ENCODE data around the gene PTPRD.

The PTPRD gene

GRCh38 chr9:8534828-8535227 lies 2078.0 kb downstream of the PTPRD start:
- no peak for DNase-seq

- no peak for DNase-seq
Observed at GRCh38 chr9:8533681-8534080, 2079.1 kb downstream of the PTPRD start.

DNA sequence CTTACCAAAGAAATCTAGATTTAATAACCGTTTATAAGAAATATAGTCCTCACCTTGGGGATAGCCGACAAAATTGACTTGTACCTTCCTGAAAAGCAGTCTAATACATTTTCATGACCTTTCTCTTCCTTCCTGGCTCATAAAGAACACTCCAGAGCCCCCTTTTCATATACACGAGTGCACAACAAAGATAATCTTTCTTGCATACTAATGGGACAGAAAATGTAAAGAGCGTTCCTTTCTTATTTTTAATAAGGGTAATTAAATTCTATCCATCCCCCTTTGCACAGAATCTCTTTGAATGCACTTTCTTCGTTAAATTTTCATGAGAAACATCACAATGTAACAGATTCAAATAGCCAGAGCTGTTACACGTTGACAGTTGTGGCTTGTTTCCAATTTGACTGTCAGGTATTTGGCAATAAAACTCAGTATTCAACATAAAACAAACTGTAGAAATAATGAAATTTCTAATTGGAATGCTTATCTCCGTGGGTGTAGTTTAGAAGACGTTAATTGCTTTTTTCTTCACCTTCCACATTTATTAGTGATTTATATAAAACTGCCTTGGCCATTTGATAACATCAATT lies 2080.9 kb downstream of the PTPRD start:
- DNase-seq: no peak

GRCh38 chr9:8521112-8521511 lies 2091.7 kb downstream of the PTPRD start:
- DNase-seq: no peak

- no peak for DNase-seq
Observed at GRCh38 chr9:8515748-8516147, 2097.1 kb downstream of the PTPRD start.

GRCh38 chr9:8514760-8515159 lies 2098.0 kb downstream of the PTPRD start:
- DNase-seq: no peak

GRCh38 chr9:8508671-8509290 lies 2104.0 kb downstream of the PTPRD start:
- DNase-seq: no peak

GRCh38 chr9:8494571-8494970 lies 2118.2 kb downstream of the PTPRD start:
- no peak for DNase-seq

DNA sequence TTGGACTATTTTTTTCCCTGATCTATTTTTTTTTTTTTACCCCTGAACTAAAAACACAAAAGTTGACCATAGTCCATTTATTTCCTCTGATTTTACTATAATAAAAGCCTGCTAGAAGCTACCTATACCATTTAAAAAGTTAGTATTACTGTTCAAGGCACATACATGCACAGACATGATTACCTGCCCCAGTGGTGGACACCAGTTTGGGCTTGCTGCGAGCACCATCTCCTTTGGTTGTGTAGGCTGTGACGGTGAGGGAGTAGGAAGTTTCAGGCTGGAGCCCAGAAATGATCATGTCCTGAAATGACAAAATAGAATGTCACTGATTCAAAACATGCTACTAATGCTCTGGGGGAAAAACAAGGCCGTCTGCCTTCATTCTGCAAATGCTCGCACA lies 2120.1 kb downstream of the PTPRD start:
- DNase-seq: no peak

GRCh38 chr9:8492024-8492423 lies 2120.8 kb downstream of the PTPRD start:
- no peak for DNase-seq

DNA sequence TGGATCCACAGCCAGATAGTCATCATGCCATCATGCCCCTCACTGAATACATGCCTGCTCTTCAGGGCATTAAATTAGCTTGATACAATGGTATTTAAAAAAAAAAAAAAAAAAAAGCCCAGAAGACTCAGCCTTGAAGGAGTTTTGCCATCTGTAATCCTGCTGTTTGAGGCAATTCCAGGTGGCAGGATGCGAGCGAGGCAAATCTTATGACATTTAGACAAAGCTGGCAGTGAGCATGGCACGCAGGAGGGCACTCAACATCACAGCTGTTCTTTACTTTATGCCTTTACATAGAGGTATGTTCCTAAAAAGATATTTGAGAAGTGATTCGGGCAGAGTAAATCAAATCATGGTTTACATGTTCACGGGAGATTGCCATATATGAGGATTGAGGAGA lies 2121.2 kb downstream of the PTPRD start:
- no peak for DNase-seq

GRCh38 chr9:8489835-8490234 lies 2123.0 kb downstream of the PTPRD start:
- DNase-seq: no peak

DNA sequence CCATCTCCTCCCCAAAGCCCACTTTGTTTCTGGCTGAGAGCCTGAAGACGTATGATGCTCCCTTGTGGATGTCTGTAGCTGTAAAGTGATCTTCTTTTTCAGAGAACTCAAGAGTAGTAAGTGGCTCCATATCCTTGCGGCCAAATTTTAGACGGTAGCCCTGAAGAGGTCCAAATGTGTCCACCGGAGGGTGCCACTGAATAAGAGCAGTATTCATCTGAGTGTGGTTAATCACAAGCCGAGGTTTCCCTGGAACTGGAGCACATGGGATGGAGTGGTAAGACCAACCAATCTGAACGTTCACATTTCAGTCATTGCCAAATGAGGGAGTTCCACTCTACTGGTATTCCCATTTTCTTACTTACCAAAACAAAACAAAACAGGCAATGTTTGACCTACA lies 2126.7 kb downstream of the PTPRD start:
- DNase-seq: no peak

DNA sequence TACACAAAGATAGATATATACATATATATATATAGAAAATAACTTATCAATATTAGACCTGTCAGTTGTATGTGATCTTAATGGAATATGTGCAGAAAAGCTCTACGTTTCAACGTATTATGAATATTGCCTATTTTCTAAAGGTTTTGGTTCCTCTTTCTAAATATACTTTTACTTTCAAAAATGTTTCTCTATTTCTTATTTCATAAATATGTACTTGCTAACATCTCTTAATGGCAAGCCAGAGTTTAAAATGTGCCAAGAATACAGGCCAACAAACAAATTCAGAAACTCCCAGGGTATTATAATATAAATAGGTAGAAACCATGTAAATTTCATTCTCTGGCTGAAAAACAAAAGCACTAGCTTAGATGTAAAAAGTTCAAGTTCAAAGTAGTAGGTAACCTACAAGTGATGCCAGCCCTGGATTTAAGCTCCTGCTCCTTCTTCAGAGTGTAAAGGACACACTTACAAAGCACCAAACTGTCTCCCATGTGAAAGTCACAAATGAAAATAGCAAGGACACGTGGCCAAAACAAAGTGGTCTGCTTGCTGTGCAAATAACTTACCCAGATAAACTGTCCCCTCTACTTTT lies 2128.1 kb downstream of the PTPRD start:
- DNase-seq: no peak

GRCh38 chr9:8477450-8477849 lies 2135.4 kb downstream of the PTPRD start:
- no peak for DNase-seq

GRCh38 chr9:8474937-8475336 lies 2137.9 kb downstream of the PTPRD start:
- DNase-seq: no peak

GRCh38 chr9:8473244-8474020 lies 2139.4 kb downstream of the PTPRD start:
- no peak for DNase-seq

DNA sequence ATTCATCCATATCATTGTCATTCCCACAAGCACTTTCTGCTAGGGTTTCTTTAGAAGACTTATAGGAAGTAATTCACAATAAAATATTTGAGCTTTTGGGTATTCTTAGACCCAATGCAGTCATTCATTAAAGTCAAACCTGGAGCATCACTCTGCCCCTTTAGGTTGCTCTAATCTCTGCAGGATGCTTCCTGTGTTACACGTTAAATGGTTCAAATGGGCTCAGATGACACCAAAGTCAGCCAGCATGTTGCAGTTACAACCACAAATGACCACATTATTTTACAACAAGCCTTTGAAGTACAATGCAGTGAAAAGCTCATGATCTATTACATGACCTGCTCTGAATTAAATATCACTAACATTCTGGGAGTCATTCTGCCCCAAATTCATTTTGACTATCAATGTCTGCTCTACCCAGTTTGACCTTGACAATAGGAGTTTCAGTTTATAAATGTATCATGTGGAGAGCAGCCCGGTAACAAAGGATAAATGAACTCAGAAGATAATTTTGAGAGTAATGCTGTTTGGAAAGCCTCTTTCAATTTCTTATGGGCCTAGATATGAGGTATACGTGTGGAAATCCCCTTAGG lies 2144.7 kb downstream of the PTPRD start:
- no peak for DNase-seq

GRCh38 chr9:8457816-8458215 lies 2155.0 kb downstream of the PTPRD start:
- DNase-seq: no peak

DNA sequence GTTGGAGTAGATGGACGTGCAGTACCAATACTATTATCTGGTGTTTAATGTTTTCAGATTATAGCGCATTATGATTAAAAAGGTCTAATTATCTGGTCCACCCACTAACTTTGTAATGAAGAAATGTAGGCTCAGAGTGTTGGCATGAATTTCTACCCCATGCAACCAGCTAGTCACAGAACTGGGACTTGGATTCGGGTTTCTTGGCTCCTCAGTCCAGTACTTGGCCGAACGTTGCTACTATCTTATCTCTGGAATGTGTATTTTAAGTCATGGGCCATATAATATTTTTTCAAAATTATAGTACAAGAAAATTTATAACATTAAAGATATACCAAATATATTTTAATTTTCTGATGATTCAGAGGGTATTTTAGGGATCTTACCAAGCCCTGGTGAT lies 2155.7 kb downstream of the PTPRD start:
- DNase-seq: no peak

- no peak for DNase-seq
Observed at GRCh38 chr9:8456344-8456743, 2156.5 kb downstream of the PTPRD start.

GRCh38 chr9:8450810-8451545 lies 2161.8 kb downstream of the PTPRD start:
- DNase-seq: no peak

GRCh38 chr9:8448226-8448625 lies 2164.6 kb downstream of the PTPRD start:
- no peak for DNase-seq
